OCI-LY7 (cell line): ENCODE data around the gene MAP6.

Source experiments
- EZH2phosphoT487 ChIP-seq: fragments of 200-600 bp; sonication (generic); IDR thresholded peaks from 2 replicates; pipeline ENCODE4 v1.6.1; 2018; ENCODE audit warnings: low read depth, borderline replicate concordance, mild to moderate bottlenecking, mixed run types, antibody characterized with exemption, low read length, moderate library complexity, mixed read lengths
- TF ChIP-seq, protein P1 (sequence below): fragments of 200-600 bp; sonication (generic); conservative IDR thresholded peaks from 2 replicates; pipeline ENCODE4 v1.5.1; 2014; ENCODE audit warnings: mild to moderate bottlenecking, antibody characterized with exemption, low read length, moderate library complexity, mixed read lengths

DNA sequence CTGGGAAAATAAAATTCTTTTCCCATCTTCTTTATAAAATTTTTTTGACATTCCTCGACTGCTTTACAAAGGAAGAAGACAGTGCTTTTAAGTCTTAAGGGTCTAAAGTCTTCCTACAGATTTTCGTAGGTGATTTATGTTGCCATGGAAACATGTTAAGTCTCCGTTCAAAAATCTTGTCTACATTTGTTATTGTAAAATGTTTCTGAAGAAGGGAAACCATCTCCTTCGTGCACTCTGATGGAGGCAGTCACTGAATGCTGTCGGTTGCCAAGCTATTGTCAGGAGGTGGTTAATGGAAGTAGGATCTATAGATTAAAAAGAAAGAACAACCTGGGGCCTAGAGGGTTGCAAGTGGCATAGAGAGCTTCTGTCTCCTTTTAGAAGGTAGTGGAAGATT lies 52.6 kb downstream of the MAP6 start:
- TF ChIP-seq, protein P1, sequence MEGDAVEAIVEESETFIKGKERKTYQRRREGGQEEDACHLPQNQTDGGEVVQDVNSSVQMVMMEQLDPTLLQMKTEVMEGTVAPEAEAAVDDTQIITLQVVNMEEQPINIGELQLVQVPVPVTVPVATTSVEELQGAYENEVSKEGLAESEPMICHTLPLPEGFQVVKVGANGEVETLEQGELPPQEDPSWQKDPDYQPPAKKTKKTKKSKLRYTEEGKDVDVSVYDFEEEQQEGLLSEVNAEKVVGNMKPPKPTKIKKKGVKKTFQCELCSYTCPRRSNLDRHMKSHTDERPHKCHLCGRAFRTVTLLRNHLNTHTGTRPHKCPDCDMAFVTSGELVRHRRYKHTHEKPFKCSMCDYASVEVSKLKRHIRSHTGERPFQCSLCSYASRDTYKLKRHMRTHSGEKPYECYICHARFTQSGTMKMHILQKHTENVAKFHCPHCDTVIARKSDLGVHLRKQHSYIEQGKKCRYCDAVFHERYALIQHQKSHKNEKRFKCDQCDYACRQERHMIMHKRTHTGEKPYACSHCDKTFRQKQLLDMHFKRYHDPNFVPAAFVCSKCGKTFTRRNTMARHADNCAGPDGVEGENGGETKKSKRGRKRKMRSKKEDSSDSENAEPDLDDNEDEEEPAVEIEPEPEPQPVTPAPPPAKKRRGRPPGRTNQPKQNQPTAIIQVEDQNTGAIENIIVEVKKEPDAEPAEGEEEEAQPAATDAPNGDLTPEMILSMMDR: no peak
- TF ChIP-seq EZH2phosphoT487: no peak
